ENCODE results near the gene CCKAR.
"Not testable (repeated sequence)": the region's sequence is repeated elsewhere in the genome, so short reads cannot be mapped to it uniquely, and the experiment has no call there.

CCKAR gene

DNA sequence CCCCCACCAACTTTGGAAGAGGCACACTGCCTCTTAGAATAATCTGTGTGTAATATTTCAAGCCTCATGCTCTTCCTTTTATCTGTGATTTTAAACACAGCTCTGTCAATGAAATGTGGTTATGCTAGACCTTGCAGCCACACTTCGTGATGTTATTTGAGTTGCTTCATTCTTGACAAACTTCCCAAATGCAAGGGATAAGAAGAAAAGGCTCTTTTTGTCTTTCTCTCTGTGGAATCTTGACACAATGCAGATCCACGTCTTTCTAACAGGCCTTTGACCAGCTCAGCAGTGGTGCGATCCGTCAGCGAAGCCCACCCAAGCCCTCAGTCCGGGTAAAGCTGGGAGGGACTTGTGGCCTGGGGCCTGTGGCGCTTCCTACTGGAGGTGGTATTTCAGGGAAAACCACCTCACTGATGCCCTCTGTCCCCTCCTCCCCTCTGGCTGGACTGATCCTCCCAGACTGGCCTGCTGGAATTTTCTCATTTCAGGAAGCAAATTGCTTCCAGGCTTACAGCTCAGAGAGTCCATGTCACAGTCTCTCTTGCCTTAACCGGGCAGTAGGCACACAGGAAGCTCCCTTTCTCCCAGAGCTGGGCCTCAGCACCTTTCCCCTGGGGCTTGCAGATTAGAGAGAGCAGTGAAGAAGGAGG lies 19.5 kb upstream of the CCKAR start:
- ChIA-PET POLR2A (no interaction called here), CTCF (no interaction called here)
- TF ChIP-seq, protein P1, sequence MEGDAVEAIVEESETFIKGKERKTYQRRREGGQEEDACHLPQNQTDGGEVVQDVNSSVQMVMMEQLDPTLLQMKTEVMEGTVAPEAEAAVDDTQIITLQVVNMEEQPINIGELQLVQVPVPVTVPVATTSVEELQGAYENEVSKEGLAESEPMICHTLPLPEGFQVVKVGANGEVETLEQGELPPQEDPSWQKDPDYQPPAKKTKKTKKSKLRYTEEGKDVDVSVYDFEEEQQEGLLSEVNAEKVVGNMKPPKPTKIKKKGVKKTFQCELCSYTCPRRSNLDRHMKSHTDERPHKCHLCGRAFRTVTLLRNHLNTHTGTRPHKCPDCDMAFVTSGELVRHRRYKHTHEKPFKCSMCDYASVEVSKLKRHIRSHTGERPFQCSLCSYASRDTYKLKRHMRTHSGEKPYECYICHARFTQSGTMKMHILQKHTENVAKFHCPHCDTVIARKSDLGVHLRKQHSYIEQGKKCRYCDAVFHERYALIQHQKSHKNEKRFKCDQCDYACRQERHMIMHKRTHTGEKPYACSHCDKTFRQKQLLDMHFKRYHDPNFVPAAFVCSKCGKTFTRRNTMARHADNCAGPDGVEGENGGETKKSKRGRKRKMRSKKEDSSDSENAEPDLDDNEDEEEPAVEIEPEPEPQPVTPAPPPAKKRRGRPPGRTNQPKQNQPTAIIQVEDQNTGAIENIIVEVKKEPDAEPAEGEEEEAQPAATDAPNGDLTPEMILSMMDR (IDR thresholded peaks at IDR 0.05; ENCODE audit: control extremely low read depth, extremely low read depth, low read depth, missing control alignments): no peak

GRCh38 chr4:26507286-26507685 lies 17.0 kb upstream of the CCKAR start:
- TF ChIP-seq, protein P1 (IDR thresholded peaks at IDR 0.05; ENCODE audit: control extremely low read depth, extremely low read depth, low read depth, missing control alignments): no peak
- CTCF ChIA-PET: interaction anchor here (1.4 kb wide), 1 partner anchor 503 kb away, joined by 5 read pairs; no protein-coding TSS in a partner anchor
- POLR2A ChIA-PET: no interaction called here
- DNase-seq (ENCODE audit: extremely low spot score): no peak

More for the DNA sequence above, 19.5 kb upstream of the CCKAR start:
- no peak for DNase-seq (ENCODE audit: extremely low spot score)

DNA sequence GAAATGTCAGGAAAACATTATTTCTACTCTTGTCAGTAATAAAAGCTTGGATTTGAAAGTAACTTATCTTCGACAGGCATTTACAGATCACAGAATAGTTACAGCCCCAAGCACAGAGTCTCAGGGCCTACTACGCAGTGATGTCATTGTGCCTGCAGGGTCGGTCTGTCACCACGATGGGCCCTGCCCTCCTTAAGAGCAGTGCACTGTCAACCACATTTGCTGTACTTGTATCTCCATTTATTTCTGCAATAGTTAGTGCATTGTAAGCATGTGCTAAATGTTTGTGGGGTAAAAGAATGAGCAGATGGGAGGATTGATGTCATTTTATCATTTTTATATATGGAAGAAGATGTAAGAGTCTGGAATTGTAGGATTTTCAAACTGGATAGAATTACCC lies 13.6 kb upstream of the CCKAR start:
- POLR2A ChIA-PET: no interaction called here
- CTCF ChIA-PET: interaction anchor here (1.0 kb wide), 1 partner anchor 44 kb away, joined by 4 read pairs; no protein-coding TSS in a partner anchor

GRCh38 chr4:26503427-26503826 lies 13.1 kb upstream of the CCKAR start:
- DNase-seq (ENCODE audit: extremely low spot score): no peak
- TF ChIP-seq, protein P1 (IDR thresholded peaks at IDR 0.05; ENCODE audit: control extremely low read depth, extremely low read depth, low read depth, missing control alignments): no peak
- POLR2A ChIA-PET: no interaction called here
- CTCF ChIA-PET: no interaction called here

More for the DNA sequence above, 13.6 kb upstream of the CCKAR start:
- TF ChIP-seq, protein P1 (IDR thresholded peaks at IDR 0.05; ENCODE audit: control extremely low read depth, extremely low read depth, low read depth, missing control alignments): no peak
- no peak for DNase-seq (ENCODE audit: extremely low spot score)

GRCh38 chr4:26500565-26500999 lies 10.3 kb upstream of the CCKAR start:
- CTCF ChIA-PET; POLR2A ChIA-PET; DNase-seq (ENCODE audit: extremely low spot score): not testable (repeated sequence)

GRCh38 chr4:26496207-26496783 lies 6.0 kb upstream of the CCKAR start:
- TF ChIP-seq, protein P1 (IDR thresholded peaks at IDR 0.05; ENCODE audit: control extremely low read depth, extremely low read depth, low read depth, missing control alignments): no peak
- DNase-seq (ENCODE audit: extremely low spot score): no peak
- ChIA-PET CTCF (interaction anchor here (1.2 kb wide), 1 partner anchor 10 kb away, joined by 3 read pairs; no protein-coding TSS in a partner anchor), POLR2A (no interaction called here)

DNA sequence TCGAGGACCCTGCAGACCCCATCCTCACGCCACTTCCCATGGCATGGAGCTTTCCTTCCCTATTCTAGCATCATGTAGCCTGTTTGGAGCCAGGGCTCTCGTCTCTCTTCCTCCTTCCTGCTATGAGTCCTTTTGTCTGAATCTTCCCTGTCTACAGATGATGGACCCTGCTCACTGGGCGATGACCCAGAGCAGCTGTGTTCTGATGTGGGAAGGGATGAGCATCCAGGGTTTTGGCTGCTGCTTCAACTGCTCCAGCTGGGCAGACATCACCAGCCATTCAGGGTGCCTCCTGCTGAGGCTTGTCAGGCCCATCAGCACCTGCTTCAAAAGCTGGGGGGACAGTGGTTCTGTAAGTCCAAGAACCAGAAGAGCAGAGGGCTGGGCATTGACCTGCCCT lies 3.2 kb upstream of the CCKAR start:
- POLR2A ChIA-PET: no interaction called here
- TF ChIP-seq, protein P1 (IDR thresholded peaks at IDR 0.05; ENCODE audit: control extremely low read depth, extremely low read depth, low read depth, missing control alignments): no peak
- DNase-seq (ENCODE audit: extremely low spot score): no peak
- CTCF ChIA-PET: interaction anchor here (0.8 kb wide), 2 partner anchors 10 to 20 kb away, joined by 3 to 4 read pairs; no protein-coding TSS in a partner anchor

Data from GM10248 (cell line).